GM12865 (cell line): Measurements from ENCODE around the gene HTRA3.

Experiments used
- DNase-seq: peaks from one replicate; pipeline ENCODE4 v3.0.0; 2010; ENCODE audit warnings: low read depth
- H3K4me3 ChIP-seq: 2 replicates; pipeline ENCODE4 v1.5.1; 2011; ENCODE audit warnings: mild to moderate bottlenecking, low read depth, low read length, control low read depth
- CTCF ChIP-seq: IDR thresholded peaks from 2 replicates; pipeline ENCODE4 v1.5.1; 2011; ENCODE audit warnings: low read length, control low read depth, low read depth, inconsistent platforms; ENCODE audit not compliant: insufficient read depth; ENCODE audit errors: missing control alignments

The HTRA3 gene

GRCh38 chr4:8297141-8297601 lies 27.6 kb downstream of the HTRA3 start:
- DNase-seq, result no peak
- no peak for TF ChIP-seq CTCF
- H3K4me3 ChIP-seq, result no peak overlapping the region

- TF ChIP-seq CTCF, result no peak
- DNase-seq, result no peak
- H3K4me3 ChIP-seq, result no peak overlapping the region
Measured at GRCh38 chr4:8297691-8298485, 28.3 kb downstream of the HTRA3 start.

- no peak overlapping the region for H3K4me3 ChIP-seq
- no peak for TF ChIP-seq CTCF
- no peak for DNase-seq
Measured at GRCh38 chr4:8300832-8301231, 31.3 kb downstream of the HTRA3 start.

GRCh38 chr4:8301851-8302730 lies 32.5 kb downstream of the HTRA3 start:
- H3K4me3 ChIP-seq, result no peak overlapping the region
- TF ChIP-seq CTCF, result no peak
- DNase-seq, result no peak

- no peak overlapping the region for H3K4me3 ChIP-seq
- no peak for TF ChIP-seq CTCF
- no peak for DNase-seq
Measured at GRCh38 chr4:8303081-8303480, 33.5 kb downstream of the HTRA3 start.

- DNase-seq, result no peak
- no peak overlapping the region for H3K4me3 ChIP-seq
- no peak for TF ChIP-seq CTCF
Measured at GRCh38 chr4:8303485-8304281, 34.1 kb downstream of the HTRA3 start.
